B cell (primary cell): Measurements from ENCODE around the gene ANGEL2. TPM values are rescaled to one million over a fixed set of nuclear protein-coding genes. Genes with fewer than 3 reads are reported as not detected.

Experiments
- ATAC-seq: fragments of 200-7000 bp; cut with Tn5 transposase; one replicate; pipeline ENCODE4 v1.10.0; 2021; ENCODE audit warnings: low read depth, mild to moderate bottlenecking, moderate number of reproducible peaks, moderate library complexity
- CTCF ChIA-PET: fragments of 350-600 bp; sonication (Branson Sonifier 250); formaldehyde crosslinking; loops from one replicate; lab custom pipeline; 2021; ENCODE audit warnings: antibody characterized with exemption, inconsistent platforms; lab: Charles Lee
- POLR2A ChIA-PET: fragments of 350-600 bp; sonication (Branson Sonifier 250); formaldehyde crosslinking; loops from one replicate; lab custom pipeline; 2021; ENCODE audit warnings: antibody characterized with exemption; lab: Charles Lee
- DNase-seq: peaks from one replicate; pipeline ENCODE4 v3.0.0; 2013
- H2AFZ ChIP-seq: 2 replicates; pipeline ENCODE4 v1.6.1; 2012; ENCODE audit warnings: mild to moderate bottlenecking, low read depth, low read length; ENCODE audit not compliant: insufficient read depth, poor library complexity, severe bottlenecking
- H3K27ac ChIP-seq, 2 donors: 1 replicate in 1 of 2; 2 replicates in 1 of 2; pipeline ENCODE4 v1.5.1; 2012 to 2013; ENCODE audit warnings: low read length in 2 of 2, mild to moderate bottlenecking in 2 of 2, moderate library complexity in 1 of 2
- H3K27me3 ChIP-seq, 4 experiments: fragments of 200-600 bp in 1 of 4; sonication (generic) in 1 of 4; replicated peaks in 1 of 4; 1 replicate in 2 of 4; 2 replicates in 2 of 4; pipeline versions ENCODE4 v1.6.1 to v1.7.0; 2013 to 2016; ENCODE audit warnings: low read length in 3 of 4, mild to moderate bottlenecking in 2 of 4, mixed read lengths in 1 of 4, moderate library complexity in 1 of 4; ENCODE audit not compliant: insufficient read depth in 4 of 4, control insufficient read depth in 3 of 4; ENCODE audit errors: control extremely low read depth in 1 of 4
- H3K36me3 ChIP-seq, 2 experiments: replicated peaks in 1 of 2; 1 replicate in 1 of 2; 2 replicates in 1 of 2; pipeline versions ENCODE4 v1.6.1 to v1.7.1; 2013; ENCODE audit warnings: low read length in 1 of 2; ENCODE audit not compliant: insufficient read depth in 2 of 2, control insufficient read depth in 1 of 2; ENCODE audit errors: control extremely low read depth in 1 of 2, extremely low read depth in 1 of 2
- H3K4me1 ChIP-seq, 2 donors: fragments of 200-600 bp in 1 of 2; sonication (generic) in 1 of 2; 1 replicate in 1 of 2; 2 replicates in 1 of 2; pipeline versions ENCODE4 v1.5.1 to v1.6.1; 2013 to 2017; ENCODE audit warnings: low read length in 2 of 2; ENCODE audit not compliant: control insufficient read depth in 2 of 2, insufficient read depth in 2 of 2
- H3K4me2 ChIP-seq: replicated peaks from 2 replicates; pipeline ENCODE3; 2012; ENCODE audit warnings: mild to moderate bottlenecking, low read depth, low read length; ENCODE audit not compliant: poor library complexity, severe bottlenecking
- H3K4me3 ChIP-seq, 5 experiments: fragments of 200-600 bp in 1 of 5; sonication (generic) in 1 of 5; 1 replicate in 3 of 5; 2 replicates in 2 of 5; pipeline versions ENCODE4 v1.5.1 to v1.7.0; 2011 to 2016; ENCODE audit warnings: low read length in 4 of 5, mild to moderate bottlenecking in 4 of 5, low read depth in 2 of 5, control low read depth in 1 of 5, moderate library complexity in 1 of 5; ENCODE audit not compliant: insufficient read depth in 1 of 5; ENCODE audit errors: control extremely low read depth in 1 of 5, extremely low read depth in 1 of 5
- H3K79me2 ChIP-seq: fragments of 200-600 bp; sonication (generic); one replicate; pipeline ENCODE4 v1.6.0; 2016; ENCODE audit warnings: low read length; ENCODE audit not compliant: control insufficient read depth, insufficient read depth
- H3K9ac ChIP-seq: fragments of 200-600 bp; sonication (generic); 2 replicates; pipeline ENCODE4 v1.6.1; 2017; ENCODE audit warnings: mild to moderate bottlenecking, low read length, moderate library complexity
- H3K9me3 ChIP-seq, 3 donors: one replicate each; pipeline versions ENCODE4 v1.6.1 to v1.7.1; 2013; ENCODE audit warnings: low read length in 2 of 3; ENCODE audit not compliant: control insufficient read depth in 2 of 3, insufficient read depth in 1 of 3; ENCODE audit errors: control extremely low read depth in 1 of 3
- H4K20me1 ChIP-seq: 2 replicates; pipeline ENCODE4 v1.6.0; 2012; ENCODE audit warnings: mild to moderate bottlenecking, low read length; ENCODE audit not compliant: insufficient read depth, control insufficient read depth, poor library complexity, severe bottlenecking
- H3K27ac Mint-ChIP-seq: one replicate; pipeline ENCODE4 v1.8.0; 2021; ENCODE audit warnings: mixed read lengths
- H3K27me3 Mint-ChIP-seq: one replicate; pipeline ENCODE4 v1.8.0; 2021; ENCODE audit warnings: mixed read lengths
- H3K4me1 Mint-ChIP-seq: one replicate; pipeline ENCODE4 v1.8.0; 2021; ENCODE audit warnings: mixed read lengths
- H3K4me3 Mint-ChIP-seq: one replicate; pipeline ENCODE4 v1.8.0; 2021; ENCODE audit warnings: mixed read lengths
- H3K9me3 Mint-ChIP-seq: one replicate; pipeline ENCODE4 v1.8.0; 2022; ENCODE audit warnings: mixed read lengths; ENCODE audit not compliant: insufficient read depth
- CTCF ChIP-seq: fragments of 200-600 bp; IDR thresholded peaks from one replicate; pipeline ENCODE4 v1.8.0; 2022; ENCODE audit warnings: antibody characterized with exemption, mild to moderate bottlenecking
- EZH2 ChIP-seq: IDR thresholded peaks from 2 replicates; pipeline ENCODE4 v1.6.1; 2012; ENCODE audit warnings: borderline replicate concordance, low read depth, mild to moderate bottlenecking, moderate library complexity, low read length; ENCODE audit not compliant: insufficient read depth, poor library complexity, severe bottlenecking
- WGBS: methylation state at CpG from one replicate; pipeline ENCODE4 v1.1.5; 2013; ENCODE audit warnings: missing lambda C conversion rate; ENCODE audit not compliant: insufficient coverage; 5-methylcytosine and 5-hydroxymethylcytosine counted together
- intact Hi-C: fragments of 100-400 bp; cut with micrococcal nuclease; formaldehyde crosslinking; loops from one replicate; pipeline ENCODE4 v1.10.0; 2022
- polyA plus RNA-seq: library from polyadenylated mRNA; depleted of rRNA; stranded (reverse); fragments of >200 nt; gene quantifications from 2 replicates; pipeline ENCODE4 v1.2.3, GENCODE V29; 2012
- total RNA-seq, 2 donors: library from RNA; stranded (reverse); fragments of 120-200 nt in 1 of 2; gene quantifications; 1 replicate in 1 of 2; 2 replicates in 1 of 2; pipeline versions ENCODE4 v1.2.3 to v1.2.4, GENCODE V29; 2013 to 2022

The ANGEL2 gene
- total and polyA plus RNA-seq, 2 donors (not counting 1 experiment from before 2014, with no cell fraction given), result 25.2 to 94.2 TPM

- Histone ChIP-seq H4K20me1 (no peaks in the 10 kb centered on the region), H3K4me2 (no peak overlapping the region), H2AFZ (no peak overlapping the region), H3K9ac (no peak overlapping the region), H3K4me3 (no peak overlapping the region), H3K9me3 (no peaks in the 10 kb centered on the region), H3K36me3 (no peaks in the 10 kb centered on the region), H3K79me2 (no peaks in the 10 kb centered on the region), H3K27me3 (no peaks in the 10 kb centered on the region), H3K4me1 (no peaks in the 10 kb centered on the region), H3K27ac (no peak overlapping the region)
- peaks cover 3% of the 10 kb centered on the region for H3K27me3 Mint-ChIP-seq
- no peaks in the 10 kb centered on the region for H3K9me3 Mint-ChIP-seq
- ChIA-PET POLR2A (no interaction called here), CTCF (no interaction called here)
- intact Hi-C loops, result no loop called here
- no peak for TF ChIP-seq EZH2
- no peak for TF ChIP-seq CTCF
- H3K27ac Mint-ChIP-seq, result no peak overlapping the region
- no peak overlapping the region for H3K4me3 Mint-ChIP-seq
- DNase-seq (no peak), ATAC-seq (no peak)
- WGBS, result 100% methylated on average over 3 of the region's 5 CpGs
- no peaks in the 10 kb centered on the region for H3K4me1 Mint-ChIP-seq
These were observed 44.4 kb downstream of the ANGEL2 start for GRCh38 chr1:212971312-212971711.

DNA sequence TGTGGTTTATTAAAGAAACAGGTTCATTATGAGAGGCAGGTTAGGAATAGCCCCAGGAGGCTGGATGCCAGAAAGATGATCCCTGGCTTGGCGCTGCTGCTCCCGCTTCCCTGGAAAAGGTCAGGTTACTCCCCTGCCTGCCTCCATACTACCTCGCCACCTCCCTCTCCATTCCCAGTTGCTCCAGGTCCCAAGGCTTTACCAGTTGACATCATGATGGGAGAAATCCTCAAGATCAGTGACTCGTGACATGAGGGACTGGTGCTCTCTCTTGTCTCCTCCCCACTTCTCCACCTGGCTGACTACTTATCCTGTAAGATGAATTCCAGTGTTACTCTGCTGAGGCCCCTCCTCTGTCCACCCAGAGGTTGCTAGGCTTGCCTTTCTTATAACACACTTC lies 45.6 kb downstream of the ANGEL2 start:
- H3K9ac ChIP-seq, result no peak overlapping the region
- H3K9me3 ChIP-seq, result no peaks in the 10 kb centered on the region
- TF ChIP-seq CTCF, result no peak
- no peak for TF ChIP-seq EZH2
- H3K27ac ChIP-seq, result no peak overlapping the region
- DNase-seq, result no peak
- intact Hi-C loops, result no loop called here
- no peaks in the 10 kb centered on the region for H3K79me2 ChIP-seq
- no peak overlapping the region for H3K4me2 ChIP-seq
- no peak overlapping the region for H2AFZ ChIP-seq
- CTCF ChIA-PET, result no interaction called here
- no peaks in the 10 kb centered on the region for H3K9me3 Mint-ChIP-seq
- no peaks in the 10 kb centered on the region for H3K36me3 ChIP-seq
- POLR2A ChIA-PET, result no interaction called here
- H3K4me1 Mint-ChIP-seq, result no peaks in the 10 kb centered on the region
- H3K27me3 Mint-ChIP-seq, result peaks cover 3% of the 10 kb centered on the region
- no peaks in the 10 kb centered on the region for H3K27me3 ChIP-seq
- no peak overlapping the region for H3K4me3 Mint-ChIP-seq
- no peak for ATAC-seq
- no peak overlapping the region for H3K27ac Mint-ChIP-seq
- 94% methylated on average over 3 of the region's 4 CpGs for WGBS
- H4K20me1 ChIP-seq, result no peaks in the 10 kb centered on the region
- no peaks in the 10 kb centered on the region for H3K4me1 ChIP-seq
- H3K4me3 ChIP-seq, result no peak overlapping the region
